Body of pancreas (tissue), 4 donors: ENCODE data around the gene FBXL20.

Experiments used
- CTCF ChIP-seq, 7 experiments: fragments of 450-650 bp in 4 of 7; fragments of 200-600 bp in 3 of 7; sonication (generic) in 3 of 7; IDR thresholded peaks; one replicate each; pipeline ENCODE4 v1.5.1; 2016 to 2019; ENCODE audit warnings: antibody characterized with exemption in 7 of 7
- POLR2A ChIP-seq, 3 donors: fragments of 450-650 bp; IDR thresholded peaks; one replicate each; pipeline ENCODE4 v1.6.1; 2016; ENCODE audit warnings: antibody characterized with exemption in 3 of 3, mild to moderate bottlenecking in 2 of 3

GRCh38 chr17:39204245-39204644, 197.2 kb downstream of the FBXL20 start:
- TF ChIP-seq CTCF (IDR thresholded peaks at IDR 0.05) (no peak), POLR2A (IDR thresholded peaks at IDR 0.05) (no peak)
